ENCODE results near the gene RECK.

Gene RECK

GRCh38 chr9:36166168-36166927 lies 129.6 kb downstream of the RECK start:
- Mint-ChIP-seq H3K27me3 (ENCODE audit: low read depth) (peaks cover 15% of the 10 kb centered on the region), H3K4me3 (peak overlapping the region; percentile 64), H3K9me3 (no peaks in the 10 kb centered on the region), H3K36me3 (ENCODE audit: low read depth) (peaks cover 10% of the 10 kb centered on the region), H3K27ac (peak overlapping the region; percentile 46), H3K4me1 (ENCODE audit: low read depth) (peaks cover 5% of the 10 kb centered on the region)

DNA sequence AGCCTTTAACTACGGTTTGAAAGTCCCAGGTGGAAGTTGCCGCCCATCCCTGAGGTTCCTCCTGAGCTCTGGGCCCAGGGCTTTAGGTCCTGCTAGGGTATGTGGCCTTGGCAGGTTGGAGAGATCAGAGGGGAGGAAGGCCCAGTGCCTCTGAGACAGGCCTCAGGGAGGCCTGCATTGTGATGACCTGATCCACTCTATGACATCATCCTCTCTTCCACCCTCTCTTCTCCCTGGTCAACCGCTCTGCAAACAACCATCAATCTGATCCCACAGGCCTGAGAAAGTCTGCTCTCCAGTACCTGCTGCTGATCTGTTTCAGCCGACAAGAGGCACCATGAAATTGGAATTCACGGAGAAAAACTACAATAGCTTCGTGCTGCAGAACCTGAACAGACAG lies 132.5 kb downstream of the RECK start, which contains the start of gene CCIN:
Gene CCIN (plus strand): TSS at position 223 of the 400 bp plus-strand sequence. CDS start 115 bp downstream, at position 338.
- peaks cover 15% of the 10 kb centered on the region for H3K27me3 Mint-ChIP-seq (ENCODE audit: low read depth)
- H3K36me3 Mint-ChIP-seq (ENCODE audit: low read depth), result no peaks in the 10 kb centered on the region
- H3K4me1 Mint-ChIP-seq (ENCODE audit: low read depth), result peaks cover 4% of the 10 kb centered on the region
- H3K4me3 Mint-ChIP-seq, result no peak within 1 kb of the TSS
- H3K9me3 Mint-ChIP-seq, result no peaks in the 10 kb centered on the region
- no peak within 1 kb of the TSS for H3K27ac Mint-ChIP-seq

DNA sequence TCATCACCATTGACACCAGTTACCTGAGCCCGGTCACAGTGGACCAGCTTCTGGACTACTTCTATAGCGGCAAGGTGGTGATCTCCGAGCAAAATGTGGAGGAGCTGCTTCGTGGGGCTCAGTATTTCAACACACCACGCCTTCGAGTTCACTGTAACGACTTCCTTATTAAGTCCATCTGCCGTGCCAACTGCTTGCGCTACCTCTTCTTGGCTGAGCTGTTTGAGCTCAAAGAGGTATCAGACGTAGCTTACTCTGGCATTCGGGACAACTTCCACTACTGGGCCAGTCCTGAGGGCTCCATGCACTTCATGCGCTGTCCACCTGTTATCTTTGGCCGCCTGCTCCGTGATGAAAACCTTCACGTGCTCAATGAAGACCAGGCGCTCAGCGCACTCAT lies 133.0 kb downstream of the RECK start:
- H3K9me3 Mint-ChIP-seq, result no peaks in the 10 kb centered on the region
- no peak overlapping the region for H3K27ac Mint-ChIP-seq
- H3K4me1 Mint-ChIP-seq (ENCODE audit: low read depth), result peaks cover 4% of the 10 kb centered on the region
- peaks cover 15% of the 10 kb centered on the region for H3K27me3 Mint-ChIP-seq (ENCODE audit: low read depth)
- no peak overlapping the region for H3K4me3 Mint-ChIP-seq
- H3K36me3 Mint-ChIP-seq (ENCODE audit: low read depth), result no peaks in the 10 kb centered on the region

DNA sequence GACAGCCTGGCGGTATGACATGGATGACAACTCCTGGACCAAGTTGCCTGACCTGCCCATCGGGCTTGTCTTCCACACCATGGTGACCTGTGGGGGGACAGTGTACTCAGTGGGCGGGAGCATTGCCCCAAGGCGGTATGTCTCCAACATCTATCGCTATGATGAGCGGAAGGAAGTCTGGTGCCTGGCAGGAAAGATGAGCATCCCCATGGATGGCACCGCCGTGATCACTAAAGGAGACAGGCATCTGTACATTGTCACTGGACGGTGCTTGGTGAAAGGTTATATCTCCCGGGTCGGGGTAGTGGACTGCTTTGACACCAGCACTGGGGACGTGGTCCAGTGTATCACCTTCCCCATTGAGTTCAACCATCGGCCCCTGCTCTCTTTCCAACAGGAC lies 133.8 kb downstream of the RECK start:
- Mint-ChIP-seq H3K9me3 (no peaks in the 10 kb centered on the region), H3K36me3 (ENCODE audit: low read depth) (no peaks in the 10 kb centered on the region), H3K4me1 (ENCODE audit: low read depth) (peaks cover 2% of the 10 kb centered on the region), H3K27me3 (ENCODE audit: low read depth) (peaks cover 10% of the 10 kb centered on the region), H3K27ac (no peak overlapping the region), H3K4me3 (no peak overlapping the region)

DNA sequence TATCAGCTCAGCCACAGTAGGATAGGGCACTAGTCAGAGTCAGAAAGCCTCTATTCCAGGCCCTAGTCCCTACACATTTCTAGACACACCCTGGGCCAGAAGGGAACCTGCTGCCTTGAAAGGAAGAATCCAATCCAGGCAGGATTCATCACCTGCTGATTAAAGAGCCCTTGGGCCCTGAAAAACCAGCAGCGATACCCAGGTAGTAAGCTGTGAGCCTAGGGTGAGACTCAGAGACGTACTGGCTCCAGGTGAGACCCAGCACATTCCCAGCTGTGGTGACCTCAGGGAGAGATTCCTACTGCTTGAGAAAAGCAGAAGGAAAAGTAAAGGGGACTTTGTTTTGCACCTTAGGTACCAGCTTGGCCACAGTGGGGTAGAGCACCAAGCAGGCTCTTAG lies 137.1 kb downstream of the RECK start:
- H3K4me3 Mint-ChIP-seq, result no peak overlapping the region
- no peaks in the 10 kb centered on the region for H3K9me3 Mint-ChIP-seq
- peaks cover 1% of the 10 kb centered on the region for H3K36me3 Mint-ChIP-seq (ENCODE audit: low read depth)
- no peak overlapping the region for H3K27ac Mint-ChIP-seq
- H3K27me3 Mint-ChIP-seq (ENCODE audit: low read depth), result peaks cover 10% of the 10 kb centered on the region
- H3K4me1 Mint-ChIP-seq (ENCODE audit: low read depth), result peaks cover 2% of the 10 kb centered on the region

Data from T-helper 1 cell treated with Interleukin-12 subunit alpha and Interleukin-12 subunit beta and Interleukin-4 antibody, amounts not matched to agents 30 μg/mL and 1 μg/mL, for 36 hours (primary cell).